ENCODE measurements around the gene FGFR4.

Gene FGFR4

DNA sequence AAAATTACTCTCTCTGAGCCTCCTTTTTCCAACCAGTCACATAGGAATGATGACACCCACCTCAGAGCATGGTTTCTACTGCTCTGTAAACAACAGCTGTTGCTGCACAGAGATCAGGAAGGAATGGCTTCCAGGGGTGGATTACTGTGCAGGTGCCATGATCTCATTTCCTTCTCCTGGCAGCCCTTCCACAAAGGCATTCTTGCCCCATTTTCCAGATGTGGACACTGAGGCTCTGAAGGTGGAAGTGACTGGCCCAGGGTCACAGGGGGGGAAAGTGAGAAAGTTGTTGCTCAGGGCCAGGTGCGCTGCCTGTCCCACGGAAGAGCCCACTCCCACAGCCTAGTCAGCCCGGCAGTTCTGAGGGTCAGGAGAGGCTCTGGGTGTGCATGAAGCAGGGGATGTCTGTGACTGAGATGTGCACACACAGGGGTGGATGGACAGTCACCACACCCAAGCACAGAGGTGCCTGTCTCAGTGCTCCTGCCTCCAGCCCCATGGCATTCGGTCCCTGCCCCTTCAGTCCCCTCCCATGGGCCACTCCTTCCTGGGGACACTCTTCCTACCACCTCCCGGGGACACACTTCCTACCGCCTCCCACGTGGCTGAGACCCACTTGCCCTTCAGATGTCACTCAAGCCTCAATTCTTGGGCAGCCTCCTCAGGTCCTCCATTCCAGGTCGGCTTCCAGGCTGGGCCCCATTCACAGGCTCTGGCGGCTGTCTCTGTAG lies 17.0 kb downstream of the FGFR4 start:
- no peak for DNase-seq (ENCODE audit: low read depth)

DNA sequence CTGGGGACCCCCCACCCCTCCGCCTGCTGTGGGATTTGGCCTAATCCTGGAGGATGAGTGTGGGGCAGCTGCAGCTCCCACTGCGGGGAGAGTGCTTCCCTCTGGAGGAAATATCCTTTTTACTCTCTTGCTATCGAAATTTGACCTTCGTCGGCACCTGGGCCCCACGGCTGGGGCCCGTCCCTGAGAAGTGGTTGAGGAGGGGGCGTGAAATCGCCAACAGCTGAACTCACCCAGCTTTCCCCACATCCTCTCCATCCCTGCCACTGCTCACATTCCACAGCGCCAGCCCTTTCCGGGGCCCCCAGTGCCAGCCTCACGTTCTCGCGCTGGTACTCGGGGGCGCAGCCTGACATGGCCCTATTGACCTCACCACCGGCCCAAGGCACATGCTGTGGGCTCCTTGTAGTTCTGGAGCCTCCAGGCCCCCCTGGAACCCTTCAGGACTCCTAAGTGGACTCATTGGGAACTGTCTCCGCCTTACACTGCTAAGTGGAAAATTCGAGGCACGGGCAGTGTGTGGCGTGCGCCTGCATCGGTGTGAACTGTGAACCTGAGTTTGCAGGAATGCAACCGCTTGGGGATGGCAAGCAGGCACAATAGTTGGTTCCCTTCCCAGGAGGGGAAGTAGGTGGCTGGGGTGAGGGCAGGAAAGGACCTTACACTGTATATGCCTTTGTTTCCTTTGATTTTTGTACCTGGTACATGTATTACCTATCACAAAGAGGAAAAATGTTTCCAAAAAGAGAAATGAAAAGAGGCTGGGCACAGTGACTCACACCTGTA lies 19.2 kb downstream of the FGFR4 start:
- DNase-seq (ENCODE audit: low read depth) = no peak

DNA sequence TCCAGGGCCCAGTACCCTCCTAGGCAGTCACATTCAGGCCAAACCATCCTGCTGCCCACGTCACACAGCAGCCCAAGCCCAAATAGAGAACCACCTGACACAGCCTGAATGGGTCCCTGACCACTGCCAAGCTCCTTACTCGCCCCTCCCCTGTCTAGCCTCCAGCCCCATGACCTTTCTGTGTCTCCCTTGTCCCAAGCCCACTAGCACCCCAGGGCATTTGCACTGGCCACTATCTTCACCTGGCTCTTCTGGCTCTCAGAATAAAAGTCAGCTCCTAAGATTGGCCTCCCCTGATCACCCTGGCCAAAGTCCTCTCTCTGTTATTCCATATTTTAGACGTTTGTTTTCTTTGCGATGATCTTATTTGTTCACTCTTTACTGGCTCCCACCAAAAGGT lies 20.4 kb downstream of the FGFR4 start:
- no peak for DNase-seq (ENCODE audit: low read depth)

DNA sequence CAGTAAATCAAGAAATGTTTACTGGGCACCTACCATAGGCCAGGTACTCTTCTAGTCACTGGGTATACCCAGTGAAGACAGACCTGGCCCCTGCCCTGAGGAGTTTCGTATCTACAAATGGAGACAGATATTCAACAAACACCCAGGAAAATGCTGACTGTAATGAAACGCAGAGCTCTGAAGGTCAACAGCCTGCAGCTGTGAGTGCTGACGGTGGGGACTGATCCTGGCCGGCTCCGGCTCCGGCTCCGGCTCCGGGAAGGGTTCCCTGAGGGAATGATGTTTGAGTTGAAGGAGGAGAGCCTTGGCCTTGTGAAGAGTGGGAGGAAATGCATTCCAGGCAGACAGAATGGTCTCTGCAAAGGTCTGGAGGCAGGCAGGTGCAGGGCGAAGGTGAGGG lies 23.1 kb downstream of the FGFR4 start:
- no peak for DNase-seq (ENCODE audit: low read depth)

DNA sequence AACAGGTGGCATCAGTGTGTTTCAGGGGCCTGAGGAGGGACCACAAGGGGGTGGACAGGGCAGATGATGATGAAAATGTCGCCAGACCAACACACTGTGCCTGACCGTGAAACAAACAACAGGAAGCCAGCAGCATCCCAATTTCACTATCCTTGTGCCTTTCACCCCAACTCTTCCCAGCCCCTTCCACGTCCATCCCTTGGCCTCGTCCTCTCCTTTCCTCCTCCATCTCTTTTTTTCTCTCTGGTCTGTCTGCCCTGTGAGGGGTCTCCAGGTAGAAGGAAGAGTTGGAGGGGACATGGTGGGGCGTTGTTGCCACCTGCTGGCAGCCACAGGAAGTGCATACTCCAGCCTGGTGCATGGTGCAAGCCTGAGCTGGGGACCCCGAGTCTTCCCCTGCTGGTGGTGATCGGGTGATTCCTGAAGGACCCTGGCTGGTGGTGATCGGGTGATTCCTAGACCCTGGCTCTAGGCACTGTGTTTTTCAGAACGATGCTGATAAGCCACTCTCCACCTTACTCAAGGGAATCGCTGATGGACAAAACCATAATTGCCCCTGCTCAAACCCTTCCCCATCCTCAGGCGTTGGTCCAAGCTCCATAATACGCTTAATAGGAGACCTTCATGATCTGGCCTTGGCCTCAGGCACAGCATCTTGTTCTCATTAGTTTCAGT lies 25.1 kb downstream of the FGFR4 start:
- DNase-seq (ENCODE audit: low read depth) = no peak

DNA sequence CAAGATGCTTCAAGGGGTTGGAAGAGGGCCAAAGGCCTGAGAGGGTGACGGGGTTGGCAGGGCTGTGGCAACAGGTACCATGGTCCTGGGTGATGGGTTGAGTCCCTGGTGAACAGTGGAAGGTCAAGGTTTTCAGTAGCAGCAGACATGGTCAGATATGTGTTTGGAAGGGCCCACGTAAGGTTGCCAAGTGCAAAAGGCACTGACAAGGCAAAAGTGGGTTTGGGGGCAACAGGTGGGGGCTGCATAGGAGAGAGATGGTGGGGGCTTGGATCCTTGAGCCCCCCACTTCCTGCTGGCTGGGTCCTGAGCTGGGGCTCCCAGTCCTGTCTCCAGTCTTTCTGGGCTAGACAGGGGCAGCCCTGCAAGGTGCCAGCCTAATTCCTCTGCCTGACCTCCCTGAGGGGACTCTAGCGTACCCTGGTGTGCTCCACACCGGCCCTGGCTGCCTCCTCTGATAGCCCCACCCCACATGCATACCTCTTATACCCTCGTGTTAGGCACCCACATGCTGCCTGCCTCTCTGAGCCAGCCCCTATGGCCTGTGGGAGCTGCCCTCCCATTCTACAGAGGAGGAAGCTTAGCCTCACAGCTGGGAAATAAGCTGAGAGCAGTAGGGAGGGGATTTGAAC lies 26.0 kb downstream of the FGFR4 start:
- DNase-seq (ENCODE audit: low read depth) = no peak

DNA sequence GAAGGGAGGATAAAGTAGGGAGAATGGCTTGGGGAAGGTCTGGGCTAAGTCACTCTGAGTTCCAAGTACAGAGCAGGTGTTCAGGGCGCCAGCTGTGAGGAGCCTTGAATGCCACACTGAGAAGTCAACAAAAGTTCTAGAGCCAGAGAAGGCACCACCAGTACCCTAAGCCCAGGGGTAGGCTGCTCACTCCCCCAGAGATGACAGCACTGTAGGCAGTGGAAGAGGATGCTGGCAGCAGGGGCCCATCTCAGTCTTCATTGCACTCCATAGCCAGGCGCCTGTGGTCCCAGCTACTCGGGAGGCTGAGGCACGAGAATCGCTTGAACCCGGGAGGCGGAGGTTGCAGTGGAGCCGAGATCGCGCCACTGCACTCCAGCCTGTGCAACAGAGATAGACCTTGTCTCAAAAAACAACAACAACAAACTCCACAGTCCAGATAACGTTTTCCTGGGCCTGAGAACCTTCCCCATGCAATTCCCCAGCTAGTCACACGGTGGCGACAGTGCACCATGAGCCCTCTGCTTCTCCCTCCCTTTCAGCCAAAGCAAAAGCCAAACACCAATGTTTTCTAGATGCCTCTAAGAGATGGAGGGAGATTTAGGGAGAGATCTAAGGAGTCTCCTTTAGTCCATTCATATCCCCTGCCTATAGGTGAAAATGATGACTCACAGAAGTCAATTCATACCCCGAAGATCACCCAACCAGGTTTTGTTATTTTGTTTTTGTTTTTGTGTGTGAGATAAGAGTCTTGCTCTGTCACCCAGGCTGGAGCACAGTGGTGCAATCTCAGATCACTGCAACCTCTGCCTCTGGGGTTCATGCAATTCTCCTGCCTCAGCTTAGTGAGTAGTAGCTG lies 27.1 kb downstream of the FGFR4 start:
- peak; percentile 27 for DNase-seq (ENCODE audit: low read depth)

DNA sequence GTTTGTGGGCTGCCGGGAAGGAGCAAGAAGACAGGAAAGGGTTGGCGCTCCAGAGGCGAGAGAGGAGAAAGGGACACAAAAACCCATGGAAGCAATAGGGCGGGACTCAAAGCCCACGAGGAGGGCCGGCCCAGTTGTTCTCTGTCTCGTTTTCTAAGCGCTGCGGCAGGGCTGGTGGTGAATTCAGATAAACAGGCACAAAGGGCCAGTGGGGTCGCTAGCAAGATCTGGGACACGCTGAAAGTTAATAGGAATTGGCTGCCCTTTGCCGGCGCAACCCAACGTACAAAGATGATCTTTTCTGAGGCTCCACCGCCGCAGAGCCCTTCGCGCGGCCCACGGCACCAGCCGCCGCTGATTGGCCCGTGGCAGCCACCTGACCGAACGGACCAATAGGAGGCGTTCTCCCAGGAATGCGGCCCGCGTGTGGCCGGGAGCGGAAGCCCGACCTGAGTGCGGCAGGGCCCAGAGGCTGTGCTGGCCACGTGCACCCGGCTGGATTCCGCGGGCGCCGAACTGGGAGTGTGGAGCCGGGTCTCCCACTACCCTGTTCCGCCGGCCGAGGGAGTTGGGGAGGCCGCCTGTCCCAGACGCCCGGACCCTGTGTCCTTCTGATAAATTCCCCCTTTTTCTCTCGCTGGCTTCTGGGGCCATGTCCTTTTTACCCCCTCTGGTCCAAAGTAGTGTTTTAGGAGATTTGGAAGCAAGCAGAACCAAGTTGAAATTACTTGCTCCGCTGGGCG lies 30.1 kb downstream of the FGFR4 start:
- no peak for DNase-seq (ENCODE audit: low read depth)

DNA sequence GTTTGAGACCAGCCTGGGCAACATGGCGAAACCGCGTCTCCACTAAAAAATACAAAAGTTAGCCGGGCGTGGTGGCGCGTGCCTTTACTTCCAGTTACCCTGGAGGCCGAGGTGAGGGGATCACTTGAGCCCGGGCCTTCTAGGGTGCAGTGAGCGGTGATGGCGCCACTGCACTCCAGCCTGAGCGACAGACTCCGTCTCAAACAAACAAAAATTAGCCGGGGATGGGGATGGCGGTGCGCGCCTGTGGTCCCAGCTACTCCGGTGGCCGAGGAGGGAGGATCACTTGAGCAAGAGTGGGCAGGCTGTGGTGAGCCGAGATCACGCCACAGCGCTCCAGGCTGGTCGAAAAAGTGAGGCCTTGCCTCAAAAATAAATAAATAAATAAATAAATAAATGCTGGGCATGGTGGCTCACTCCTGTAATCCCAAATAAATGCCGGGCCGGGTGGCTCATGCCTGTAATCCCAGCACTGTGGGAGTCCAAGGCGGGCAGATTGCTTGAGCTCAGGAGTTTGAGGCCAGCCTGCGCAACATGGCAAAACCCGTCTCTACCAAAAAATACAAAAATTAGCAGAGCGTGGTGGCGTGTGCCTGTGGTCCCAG lies 30.8 kb downstream of the FGFR4 start:
- DNase-seq (ENCODE audit: low read depth) = no peak

DNA sequence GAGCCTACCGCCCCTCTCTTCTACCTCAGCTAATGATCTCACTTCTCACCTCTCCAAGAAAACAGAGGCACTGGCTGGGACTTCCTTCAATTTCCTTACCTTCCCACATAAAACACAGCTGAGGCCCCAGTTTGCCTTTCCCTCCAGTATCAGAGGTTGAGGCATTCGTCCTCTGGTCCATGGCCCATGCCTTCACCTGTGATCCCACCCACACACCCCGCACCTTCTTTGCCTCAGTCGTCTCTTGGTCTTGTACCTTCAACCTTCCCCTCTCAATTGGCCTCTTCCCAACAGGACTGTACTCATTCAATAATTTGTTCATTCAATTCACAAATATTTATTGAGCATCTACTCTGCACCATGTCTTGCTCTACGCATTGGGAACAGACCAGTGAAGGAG lies 35.9 kb downstream of the FGFR4 start:
- DNase-seq (ENCODE audit: low read depth) = no peak

DNA sequence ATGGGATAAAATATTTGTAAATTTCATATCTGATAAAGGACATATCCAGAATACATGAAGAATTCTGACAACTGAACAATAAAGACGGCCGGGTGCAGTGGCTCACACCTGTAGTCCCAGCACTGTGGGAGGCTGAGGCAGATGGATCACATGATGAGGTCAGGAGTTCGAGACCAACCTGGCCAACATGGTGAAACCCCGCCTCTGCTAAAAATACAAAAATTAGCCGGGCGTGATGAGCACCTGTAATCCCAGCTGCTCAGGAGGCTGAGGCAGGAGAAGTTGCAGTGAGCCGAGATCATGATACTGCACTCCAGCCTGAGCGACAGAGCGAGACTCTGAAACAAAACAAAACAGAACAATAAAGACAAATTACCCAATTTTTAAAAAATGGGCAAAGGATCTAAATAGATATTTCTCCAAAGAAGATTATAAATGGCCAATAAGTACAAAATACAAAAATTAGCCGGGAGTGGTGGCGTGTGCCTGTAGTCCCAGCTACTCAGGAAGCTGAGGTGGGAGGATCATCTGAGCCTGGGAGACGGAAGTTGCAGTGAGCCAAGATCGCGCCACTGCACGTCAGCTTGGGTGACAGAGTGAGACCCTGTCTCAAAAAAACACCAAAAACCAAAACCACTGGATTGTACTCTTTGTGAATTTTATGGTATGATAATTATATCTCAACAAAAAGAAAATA lies 37.2 kb downstream of the FGFR4 start:
- DNase-seq (ENCODE audit: low read depth) = no peak

DNA sequence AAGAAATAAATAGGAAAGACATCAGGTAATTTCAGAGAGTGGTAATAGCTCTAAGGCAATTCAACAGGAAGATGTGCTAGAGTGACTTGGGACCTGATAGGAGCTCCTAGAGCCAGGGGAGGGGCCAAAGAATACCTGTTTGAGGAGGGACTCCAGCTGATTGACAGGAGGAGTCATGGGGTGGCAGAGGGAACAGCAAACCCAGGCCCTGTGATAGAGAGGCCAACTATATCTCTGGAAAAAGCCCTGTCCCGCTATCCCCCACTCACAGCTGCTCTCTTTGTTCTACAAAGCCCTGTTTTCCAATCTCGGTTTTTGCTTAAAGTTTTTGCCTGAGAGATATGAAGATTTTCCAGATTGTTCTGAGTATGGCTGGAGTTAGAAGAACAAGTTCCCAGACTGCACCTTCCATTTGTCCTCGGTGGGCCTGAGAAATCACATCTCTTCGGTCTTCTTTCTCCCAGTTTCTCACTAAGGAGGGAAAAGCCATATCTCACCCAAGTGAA lies 37.8 kb downstream of the FGFR4 start:
- no peak for DNase-seq (ENCODE audit: low read depth)

DNA sequence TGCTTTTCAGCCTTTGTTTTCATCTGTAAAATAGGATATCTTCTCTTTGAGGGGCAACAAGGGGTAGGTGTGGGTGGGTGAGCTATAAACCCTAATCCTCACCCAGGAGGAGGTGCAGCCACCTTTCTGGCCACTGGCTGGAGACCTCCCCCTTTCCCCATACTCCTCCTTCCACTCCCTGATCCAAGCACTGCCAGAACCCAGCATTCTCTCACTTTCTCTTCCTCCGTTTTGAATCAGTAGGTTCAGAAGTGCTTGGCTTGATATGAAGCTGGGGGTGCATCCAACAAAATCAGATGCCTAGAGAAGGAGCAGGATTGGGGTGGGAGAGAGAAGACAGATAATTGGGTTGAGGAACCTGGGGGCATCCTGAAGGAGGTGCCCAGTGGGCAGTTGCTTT lies 40.1 kb downstream of the FGFR4 start:
- DNase-seq (ENCODE audit: low read depth) = no peak

DNA sequence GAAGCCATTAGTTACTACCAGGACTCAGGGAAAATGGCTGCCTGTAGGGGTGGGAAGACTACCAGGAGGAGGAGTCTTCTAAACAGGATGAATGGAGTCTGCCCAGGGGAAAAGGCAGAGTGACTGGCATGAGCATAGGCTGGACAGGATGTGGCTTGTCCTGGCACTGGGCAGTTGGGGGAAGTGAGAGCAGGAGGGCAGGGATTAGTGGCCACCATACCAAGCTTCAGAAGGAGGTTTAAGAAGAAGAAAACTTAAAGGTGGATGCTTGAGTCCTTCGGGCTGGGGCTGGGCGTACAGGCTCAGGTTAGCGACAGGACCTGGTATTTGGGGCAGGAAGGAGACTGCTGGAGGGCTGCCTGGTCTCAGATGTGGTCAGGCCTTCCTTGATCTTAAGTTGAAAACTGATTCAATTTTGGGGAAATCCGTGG lies 41.9 kb downstream of the FGFR4 start:
- DNase-seq (ENCODE audit: low read depth) = no peak

DNA sequence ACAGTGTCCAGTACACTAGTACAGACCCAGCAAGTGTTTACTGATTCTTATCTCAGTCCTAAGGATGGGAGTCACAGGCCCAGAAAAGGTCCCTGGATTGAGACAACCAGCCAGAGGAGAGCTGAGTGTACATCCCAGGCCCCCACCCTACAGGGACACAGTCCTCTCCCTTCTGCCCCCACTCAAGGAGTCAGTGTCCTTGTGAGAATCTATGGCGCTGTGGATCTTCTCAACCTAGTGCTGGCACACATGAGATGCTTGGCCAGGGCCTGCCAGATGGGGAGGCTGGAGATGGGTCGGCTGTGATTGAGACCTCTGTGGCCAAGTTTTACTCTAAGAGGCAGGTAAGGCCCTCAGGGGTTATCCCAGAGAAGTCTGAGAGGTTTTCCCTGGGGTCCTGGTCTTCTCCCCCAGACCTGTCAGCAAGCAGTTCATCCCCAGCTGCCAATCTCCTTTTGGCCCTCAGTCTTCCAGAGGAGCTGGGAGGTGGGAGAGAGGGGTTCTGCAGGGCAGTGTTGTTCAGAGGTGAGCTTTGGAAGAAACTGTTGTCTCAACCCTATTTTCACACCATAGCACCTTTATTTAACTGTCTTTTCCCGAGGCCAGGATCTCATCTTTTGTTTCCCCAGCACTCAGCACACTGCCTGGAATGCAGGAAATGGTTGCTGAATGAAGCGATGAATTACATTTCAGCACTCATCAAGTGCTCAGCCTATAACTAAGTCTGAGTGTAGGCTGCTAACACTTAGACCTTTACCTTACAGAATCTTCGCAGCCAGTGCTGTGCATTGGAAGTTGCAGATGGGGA lies 43.7 kb downstream of the FGFR4 start:
- no peak for DNase-seq (ENCODE audit: low read depth)

DNA sequence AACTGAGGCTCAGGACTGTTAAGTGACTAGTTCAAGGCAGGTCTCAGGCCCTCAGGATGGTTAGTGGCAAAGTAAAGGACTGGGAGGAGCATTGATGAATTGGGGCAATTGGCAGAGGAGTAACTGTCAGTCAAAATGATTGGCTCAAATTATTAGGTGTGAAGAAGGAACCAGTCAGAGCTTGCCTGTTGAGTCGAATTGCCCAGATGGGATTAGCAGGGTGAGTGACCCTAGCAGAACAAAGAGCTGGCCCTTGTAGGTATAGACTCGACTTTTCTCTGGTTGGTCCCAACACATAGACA lies 44.3 kb downstream of the FGFR4 start:
- no peak for DNase-seq (ENCODE audit: low read depth)

DNA sequence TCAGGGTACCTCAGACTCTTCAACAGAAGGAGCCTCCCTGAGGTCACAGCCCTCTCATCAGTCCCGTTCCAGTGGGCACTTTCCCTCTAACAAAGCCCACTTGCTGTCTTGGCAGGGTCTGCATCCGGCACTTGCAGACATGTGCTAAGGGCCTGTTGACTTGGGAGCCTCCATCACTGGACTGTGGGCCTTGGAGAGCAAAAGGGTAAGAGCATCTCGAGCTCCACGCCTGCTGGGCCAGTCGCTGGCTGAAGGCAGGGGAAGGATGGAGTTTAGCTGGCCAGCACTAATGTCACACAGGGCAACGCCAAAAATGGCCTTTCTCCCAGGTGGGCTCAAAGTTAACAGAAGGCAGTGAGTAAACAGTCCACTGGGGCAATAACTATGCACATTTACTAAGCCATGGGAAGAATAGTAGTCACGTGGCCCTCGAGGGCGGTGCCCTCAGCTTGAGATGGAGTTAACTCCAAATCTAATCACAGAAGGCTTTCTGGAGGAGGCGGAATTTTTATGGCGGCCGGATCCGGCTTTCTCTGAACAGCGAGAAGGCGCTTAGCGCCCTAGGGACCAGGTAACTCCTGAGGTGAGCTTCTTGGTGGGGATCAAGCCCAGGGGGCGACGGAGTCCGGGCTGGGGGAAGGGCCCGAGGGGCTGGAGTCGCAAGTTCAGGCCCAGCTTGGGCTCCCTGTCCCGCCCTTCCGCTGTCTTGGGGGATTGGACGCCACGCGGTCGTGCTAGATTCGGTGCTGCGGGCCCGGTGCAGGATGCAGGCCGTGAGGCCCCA lies 44.8 kb downstream of the FGFR4 start:
- DNase-seq (ENCODE audit: low read depth) = no peak

All from HS-27A (cell line).